K562 (cell line): ENCODE measurements around the gene GGTLC3.
"Not testable (repeated sequence)": the region's sequence is repeated elsewhere in the genome, so short reads cannot be mapped to it uniquely, and the experiment has no call there.

ENCODE experiments used
- BACH1 ChIP-seq: fragments of 200-800 bp; sonication (Bioruptor generic); IDR thresholded peaks from 2 replicates; pipeline ENCODE4 v1.6.1; 2016; ENCODE audit warnings: missing genetic modification characterization, missing compliant biosample characterization
- FOXA3 ChIP-seq, 2 experiments: fragments of 450-650 bp in 1 of 2; sonication (generic) in 1 of 2; formaldehyde crosslinking; IDR thresholded peaks in 1 of 2; conservative IDR thresholded peaks in 1 of 2; 2 replicates each; pipeline versions ENCODE4 v1.4.0 to v1.8.0; 2020 to 2022; ENCODE audit warnings: mild to moderate bottlenecking in 2 of 2, missing genetic modification reagents in 1 of 2
- KDM1A ChIP-seq, 2 experiments: fragments of 450-650 bp; IDR thresholded peaks; 2 replicates each; pipeline ENCODE4 v1.6.1; 2016; ENCODE audit warnings: mild to moderate bottlenecking in 2 of 2
- KLF13 ChIP-seq: fragments of 450-650 bp; IDR thresholded peaks from 2 replicates; pipeline ENCODE4 v1.6.1; 2016; ENCODE audit warnings: missing genetic modification characterization, low read depth, mild to moderate bottlenecking, missing compliant biosample characterization, moderate library complexity, borderline replicate concordance
- MYC ChIP-seq, 2 experiments: fragments of 250-450 bp in 1 of 2; sonication (Bioruptor Pico) in 1 of 2; IDR thresholded peaks; 2 replicates each; pipeline versions ENCODE4 v1.5.1 to v1.6.1; 2012 to 2021; ENCODE audit warnings: low read depth in 2 of 2, borderline replicate concordance in 1 of 2, improper control_type of control experiment in 1 of 2, low read length in 1 of 2, mild to moderate bottlenecking in 1 of 2, moderate library complexity in 1 of 2
- PHTF2 ChIP-seq: fragments of 250-450 bp; sonication (Bioruptor Pico); IDR thresholded peaks from 2 replicates; pipeline ENCODE4 v1.5.0; 2021; ENCODE audit warnings: mild to moderate bottlenecking
- POLR2A ChIP-seq: fragments of 450-650 bp; conservative IDR thresholded peaks from 2 replicates; pipeline ENCODE4 v1.6.1; 2016
- POLR2AphosphoS5 ChIP-seq: IDR thresholded peaks from 2 replicates; pipeline ENCODE4 v1.6.1; 2011; ENCODE audit warnings: mild to moderate bottlenecking, low read depth, low read length, moderate library complexity; ENCODE audit not compliant: control insufficient read depth, insufficient read depth
- U2AF2 ChIP-seq: fragments of 200-400 bp; formaldehyde crosslinking; optimal IDR thresholded peaks from 2 replicates; pipeline ENCODE3; 2017; ENCODE audit warnings: low read depth, mild to moderate bottlenecking, low read length
- ZNF507 ChIP-seq: conservative IDR thresholded peaks from 2 replicates; pipeline ENCODE4 v1.6.1; 2017; ENCODE audit warnings: missing genetic modification characterization, missing compliant biosample characterization
- TF ChIP-seq, protein P1 (sequence below): IDR thresholded peaks from 2 replicates; pipeline ENCODE4 v1.6.1; 2016; ENCODE audit warnings: missing genetic modification characterization, missing compliant biosample characterization
- TF ChIP-seq, protein P2 (sequence below): fragments of 450-650 bp; IDR thresholded peaks from 2 replicates; pipeline ENCODE4 v1.6.1; 2018; ENCODE audit not compliant: partially characterized antibody

DNA sequence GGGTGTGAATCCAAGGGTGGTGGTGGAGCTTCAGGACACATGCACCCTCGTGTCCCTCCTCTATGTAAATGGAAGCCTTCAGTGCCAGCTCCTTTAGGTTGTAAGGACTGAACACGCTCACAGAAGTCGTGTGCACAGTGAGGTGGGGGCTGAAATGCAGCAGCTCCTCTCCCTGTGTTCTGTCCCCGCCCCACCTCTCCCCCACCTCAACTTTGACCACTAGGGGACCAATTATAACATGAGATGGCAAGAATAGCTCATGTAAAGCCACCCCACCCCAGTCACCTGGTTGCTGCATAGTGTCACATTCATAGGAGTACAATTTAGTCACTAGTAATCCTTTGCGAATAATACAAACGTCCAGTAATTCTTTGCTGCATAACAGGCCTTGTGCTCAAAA, 4.8 kb upstream of the GGTLC3 start:
- not testable (repeated sequence) for TF ChIP-seq U2AF2; KDM1A (IDR thresholded peaks at IDR 0.05); POLR2AphosphoS5; KLF13 (tag); MYC (IDR thresholded peaks at IDR 0.05; ENCODE audit: low read depth, low read length); MYC (CRISPR knock-in tag; IDR thresholded peaks at IDR 0.05; ENCODE audit: borderline replicate concordance, low read depth); ZNF507 (tag); PHTF2 (CRISPR knock-in tag); POLR2A; FOXA3 (CRISPR knock-in tag; conservative IDR thresholded peaks at IDR 0.05 in 1 of 2, IDR thresholded peaks at IDR 0.05 in 1 of 2); BACH1 (tag)
- TF ChIP-seq, protein P1, sequence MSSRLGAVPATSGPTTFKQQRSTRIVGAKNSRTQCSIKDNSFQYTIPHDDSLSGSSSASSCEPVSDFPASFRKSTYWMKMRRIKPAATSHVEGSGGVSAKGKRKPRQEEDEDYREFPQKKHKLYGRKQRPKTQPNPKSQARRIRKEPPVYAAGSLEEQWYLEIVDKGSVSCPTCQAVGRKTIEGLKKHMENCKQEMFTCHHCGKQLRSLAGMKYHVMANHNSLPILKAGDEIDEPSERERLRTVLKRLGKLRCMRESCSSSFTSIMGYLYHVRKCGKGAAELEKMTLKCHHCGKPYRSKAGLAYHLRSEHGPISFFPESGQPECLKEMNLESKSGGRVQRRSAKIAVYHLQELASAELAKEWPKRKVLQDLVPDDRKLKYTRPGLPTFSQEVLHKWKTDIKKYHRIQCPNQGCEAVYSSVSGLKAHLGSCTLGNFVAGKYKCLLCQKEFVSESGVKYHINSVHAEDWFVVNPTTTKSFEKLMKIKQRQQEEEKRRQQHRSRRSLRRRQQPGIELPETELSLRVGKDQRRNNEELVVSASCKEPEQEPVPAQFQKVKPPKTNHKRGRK = not testable (repeated sequence)
- TF ChIP-seq, protein P2, sequence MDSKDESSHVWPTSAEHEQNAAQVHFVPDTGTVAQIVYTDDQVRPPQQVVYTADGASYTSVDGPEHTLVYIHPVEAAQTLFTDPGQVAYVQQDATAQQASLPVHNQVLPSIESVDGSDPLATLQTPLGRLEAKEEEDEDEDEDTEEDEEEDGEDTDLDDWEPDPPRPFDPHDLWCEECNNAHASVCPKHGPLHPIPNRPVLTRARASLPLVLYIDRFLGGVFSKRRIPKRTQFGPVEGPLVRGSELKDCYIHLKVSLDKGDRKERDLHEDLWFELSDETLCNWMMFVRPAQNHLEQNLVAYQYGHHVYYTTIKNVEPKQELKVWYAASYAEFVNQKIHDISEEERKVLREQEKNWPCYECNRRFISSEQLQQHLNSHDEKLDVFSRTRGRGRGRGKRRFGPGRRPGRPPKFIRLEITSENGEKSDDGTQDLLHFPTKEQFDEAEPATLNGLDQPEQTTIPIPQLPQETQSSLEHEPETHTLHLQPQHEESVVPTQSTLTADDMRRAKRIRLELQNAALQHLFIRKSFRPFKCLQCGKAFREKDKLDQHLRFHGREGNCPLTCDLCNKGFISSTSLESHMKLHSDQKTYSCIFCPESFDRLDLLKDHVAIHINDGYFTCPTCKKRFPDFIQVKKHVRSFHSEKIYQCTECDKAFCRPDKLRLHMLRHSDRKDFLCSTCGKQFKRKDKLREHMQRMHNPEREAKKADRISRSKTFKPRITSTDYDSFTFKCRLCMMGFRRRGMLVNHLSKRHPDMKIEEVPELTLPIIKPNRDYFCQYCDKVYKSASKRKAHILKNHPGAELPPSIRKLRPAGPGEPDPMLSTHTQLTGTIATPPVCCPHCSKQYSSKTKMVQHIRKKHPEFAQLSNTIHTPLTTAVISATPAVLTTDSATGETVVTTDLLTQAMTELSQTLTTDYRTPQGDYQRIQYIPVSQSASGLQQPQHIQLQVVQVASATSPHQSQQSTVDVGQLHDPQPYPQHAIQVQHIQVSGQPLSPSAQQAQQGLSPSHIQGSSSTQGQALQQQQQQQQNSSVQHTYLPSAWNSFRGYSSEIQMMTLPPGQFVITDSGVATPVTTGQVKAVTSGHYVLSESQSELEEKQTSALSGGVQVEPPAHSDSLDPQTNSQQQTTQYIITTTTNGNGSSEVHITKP = not testable (repeated sequence)
